GM18909 (cell line): ENCODE results near the gene SLC2A5.
"Not testable (repeated sequence)": the region's sequence is repeated elsewhere in the genome, so short reads cannot be mapped to it uniquely, and the experiment has no call there.

ENCODE experiments used
- ATAC-seq: cut with Tn5 transposase; IDR thresholded peaks from one replicate; pipeline ENCODE4 v1.9.1; 2021; ENCODE audit warnings: mild to moderate bottlenecking; ENCODE audit not compliant: unreplicated experiment, poor library complexity

SLC2A5 gene

DNA sequence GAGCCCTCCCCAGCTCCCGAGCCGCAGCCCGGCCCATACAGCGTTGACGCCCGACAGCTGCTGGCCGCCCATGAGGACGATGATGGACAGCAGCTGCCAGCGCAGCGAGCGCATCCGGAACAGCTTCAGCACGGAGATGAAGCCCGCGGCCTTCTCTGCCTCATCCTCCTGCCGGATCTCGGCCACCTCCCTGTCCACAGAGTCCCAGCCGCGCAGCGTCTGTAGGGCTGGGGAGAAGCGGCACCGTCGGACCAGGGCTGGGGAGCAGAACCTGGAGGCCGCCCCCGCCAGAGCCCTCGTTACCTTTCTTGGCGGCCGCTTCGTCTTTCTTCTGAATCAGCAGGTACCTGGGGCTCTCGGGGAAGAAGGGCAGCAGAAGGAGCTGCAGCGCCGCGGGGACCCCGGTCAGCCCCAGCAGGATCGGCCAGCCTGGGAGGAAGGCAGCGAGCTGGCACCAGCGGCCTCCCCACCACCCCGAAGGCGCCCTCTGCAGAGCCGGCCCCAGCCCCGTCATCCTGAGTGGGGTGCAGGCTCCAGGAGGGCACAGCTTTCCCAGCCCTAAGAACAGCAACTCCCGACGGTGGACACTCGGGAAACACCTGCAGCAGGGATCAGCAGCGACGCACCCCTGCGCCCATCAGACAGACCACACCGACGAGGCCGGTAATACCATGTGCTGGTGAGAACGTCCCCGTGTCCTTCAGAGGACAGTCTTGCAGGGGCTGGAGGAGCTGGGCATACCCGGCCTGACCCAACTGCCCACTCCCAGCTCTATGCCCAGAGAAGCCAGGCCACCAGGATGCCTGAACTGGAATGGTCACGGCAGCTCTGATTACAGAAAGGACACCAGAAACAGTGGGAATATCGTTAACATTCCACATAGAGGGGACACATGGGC is 29.4 kb downstream of the SLC2A5 start:
- no peak for ATAC-seq

DNA sequence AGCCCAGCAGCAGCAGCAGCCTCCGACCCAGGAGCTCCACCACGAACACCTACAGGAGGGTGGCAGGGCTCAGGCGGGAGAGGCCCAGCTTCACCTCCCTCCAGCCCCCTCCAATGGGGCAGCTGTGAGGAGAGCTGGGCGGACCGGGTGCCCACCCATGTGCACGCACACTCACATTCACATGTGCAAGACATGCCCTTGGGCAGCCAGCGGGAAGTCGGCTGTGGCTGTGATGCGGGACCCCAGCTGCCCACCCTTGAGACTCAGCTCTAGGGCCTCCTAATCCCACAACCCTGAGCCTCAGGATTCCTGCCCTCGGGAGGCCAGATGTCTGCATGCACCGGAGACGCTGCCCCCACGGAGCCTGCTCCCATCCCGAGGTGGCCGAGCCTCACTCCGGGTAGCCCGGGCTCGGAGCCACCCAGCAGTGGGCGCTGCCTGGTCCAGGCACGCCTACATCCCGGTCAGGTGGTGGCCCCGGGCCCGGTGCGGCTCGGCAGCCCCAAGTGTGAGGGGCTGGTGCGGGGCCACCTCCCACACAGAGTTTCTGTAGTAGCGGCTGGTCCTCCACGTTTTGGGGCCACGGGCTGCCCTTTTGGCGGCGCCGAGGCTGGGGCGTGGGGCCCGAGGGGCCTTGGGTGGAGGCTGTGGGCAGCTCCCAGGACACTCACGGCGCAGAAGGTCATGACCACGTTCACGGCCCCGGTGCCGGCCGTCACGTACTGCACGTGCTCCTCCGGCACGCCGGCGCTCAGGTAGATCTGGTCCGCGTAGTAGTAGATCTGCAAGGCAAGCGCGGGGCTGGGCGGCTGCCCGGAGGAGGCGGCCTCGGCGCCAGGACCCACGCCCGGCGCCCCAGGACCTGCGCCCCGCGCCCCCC is 30.3 kb downstream of the SLC2A5 start:
- no peak for ATAC-seq

- no peak for ATAC-seq
These were observed 31.1 kb downstream of the SLC2A5 start for GRCh38 chr1:9038338-9038650.

DNA sequence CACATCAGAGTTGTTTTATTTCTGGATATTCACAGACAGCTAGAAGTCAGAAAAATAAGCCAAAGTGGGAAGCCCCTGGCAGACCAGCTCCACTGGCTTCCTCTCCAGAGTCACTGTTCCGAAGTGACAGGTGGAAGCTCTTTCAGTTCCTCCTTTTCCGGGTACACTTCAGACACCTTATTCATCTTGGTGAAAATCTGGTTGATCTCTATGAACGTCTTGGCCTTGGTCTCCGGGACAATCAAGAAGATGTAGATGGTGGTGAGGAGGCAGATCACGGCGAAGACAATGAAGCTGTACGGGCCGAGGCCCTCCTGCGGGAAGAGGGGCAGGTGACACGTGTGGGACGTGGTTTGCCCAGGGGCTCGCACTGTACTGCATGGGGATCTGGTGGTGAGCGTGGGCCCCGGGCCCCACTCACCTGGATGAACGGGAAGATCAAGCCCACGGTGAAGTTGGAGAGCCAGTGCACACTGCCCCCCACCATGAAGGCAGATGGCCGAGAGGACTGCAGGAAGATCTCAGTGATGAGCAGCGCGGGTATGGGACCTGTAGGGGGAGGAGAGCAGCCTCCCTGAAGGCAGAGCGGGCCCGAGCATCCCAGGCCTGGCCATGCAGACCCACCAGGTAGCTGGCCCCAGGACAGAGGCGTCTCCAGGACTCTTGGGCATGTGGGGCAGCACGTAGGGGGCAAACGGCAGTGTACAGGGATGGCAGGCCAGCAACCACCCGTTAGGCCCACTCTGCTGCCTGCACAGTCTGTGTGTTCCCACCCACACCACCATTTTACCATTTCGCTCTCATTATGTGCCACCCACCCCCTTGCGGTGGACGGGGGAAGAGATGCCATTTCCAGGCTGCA is 31.7 kb downstream of the SLC2A5 start:
- no peak for ATAC-seq

DNA sequence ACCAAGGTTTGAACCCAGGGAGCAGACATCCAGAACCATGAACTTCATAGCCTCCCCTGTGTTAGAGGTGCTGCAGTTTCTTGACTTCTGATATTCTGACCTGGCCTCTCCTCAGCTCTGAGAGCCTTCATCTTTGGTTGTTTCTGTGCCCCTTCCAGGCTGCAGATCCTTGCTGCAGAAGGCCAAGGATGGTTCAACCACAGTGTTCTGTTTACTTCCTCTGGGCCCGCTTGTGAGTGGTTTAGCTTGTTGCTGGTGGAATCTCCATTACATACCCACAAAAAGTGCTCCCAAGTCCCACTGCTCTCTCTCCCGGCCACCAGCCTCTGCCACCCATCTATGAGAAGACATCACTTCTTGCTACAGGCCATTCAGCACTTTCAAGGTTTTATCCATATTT is 34.2 kb downstream of the SLC2A5 start:
- no peak for ATAC-seq

DNA sequence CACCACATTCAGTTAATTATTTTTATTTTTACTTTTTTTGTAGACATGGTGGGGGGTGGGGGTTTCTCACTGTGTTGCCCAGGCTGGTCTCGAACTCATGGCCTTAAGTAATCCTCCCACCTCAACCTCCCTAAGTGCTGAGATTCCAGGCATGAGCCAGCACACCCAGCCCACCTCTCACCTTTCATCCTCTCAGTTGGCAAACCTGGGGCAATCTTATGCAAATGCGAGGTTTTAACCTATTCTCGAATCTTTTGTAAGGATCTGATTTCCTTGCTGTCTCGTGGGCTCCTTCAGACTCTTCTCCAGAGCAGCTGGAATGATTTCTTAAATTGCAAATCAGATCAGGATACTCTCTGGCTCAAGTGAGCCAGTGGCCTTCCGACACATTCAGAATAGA is 36.1 kb downstream of the SLC2A5 start:
- no peak for ATAC-seq

- no peak for ATAC-seq
These were observed 37.8 kb downstream of the SLC2A5 start for GRCh38 chr1:9031484-9032259.

DNA sequence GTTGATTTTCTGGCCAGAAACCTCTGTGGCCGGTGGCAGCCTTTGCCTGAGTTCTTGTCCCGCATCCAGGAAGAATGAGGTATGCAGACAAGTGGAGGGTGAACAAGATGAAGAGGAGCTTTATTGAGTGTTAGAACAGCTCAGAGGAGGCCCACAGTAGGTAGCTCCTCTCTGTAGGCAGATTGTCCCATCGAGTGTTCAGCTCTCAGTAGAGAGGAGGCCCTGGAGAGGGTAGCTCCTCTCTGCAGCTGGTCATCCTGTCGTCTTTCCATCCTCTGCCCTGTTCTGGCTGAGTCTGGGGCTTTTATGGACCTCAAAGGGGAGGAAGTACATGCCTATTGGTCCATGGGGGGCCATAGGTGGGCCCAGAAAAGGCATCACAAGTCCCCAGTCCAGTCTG is 38.4 kb downstream of the SLC2A5 start:
- not testable (repeated sequence) for ATAC-seq

DNA sequence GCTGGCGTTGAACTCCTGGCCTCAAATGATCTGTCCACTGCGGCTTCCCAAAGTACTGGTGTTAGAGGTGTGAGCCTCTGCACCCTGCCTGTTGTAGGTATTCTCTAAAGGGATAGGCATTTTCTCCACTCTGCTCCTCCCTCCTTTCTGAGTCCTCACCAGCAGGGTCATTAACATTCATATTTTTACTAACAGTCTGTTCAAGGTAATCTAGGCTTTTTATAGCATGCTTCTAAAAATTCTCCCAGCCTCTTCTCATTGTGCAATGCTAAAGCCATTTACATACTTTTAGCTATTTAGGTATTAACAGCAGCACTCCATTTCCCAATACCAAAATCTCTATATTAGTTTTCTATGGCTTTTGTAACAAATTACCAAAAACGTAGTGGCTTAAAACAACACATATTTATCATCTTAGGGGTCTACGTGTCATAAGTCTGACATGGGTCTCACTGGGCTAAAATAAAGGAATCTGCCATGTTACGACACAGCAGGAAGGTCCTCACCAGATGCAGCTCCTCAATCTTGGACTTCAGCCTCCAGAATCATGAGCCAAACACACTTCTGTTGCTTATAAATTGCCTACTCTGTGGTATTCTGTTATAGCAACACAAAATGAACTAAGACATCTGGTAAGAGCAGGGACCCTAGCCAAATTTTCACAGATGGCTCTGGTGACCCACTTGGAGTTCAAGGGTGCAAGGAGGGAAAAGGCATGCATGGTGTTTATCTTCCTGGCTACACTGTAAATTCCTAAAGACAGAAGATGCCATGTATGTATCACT is 40.3 kb downstream of the SLC2A5 start:
- no peak for ATAC-seq

DNA sequence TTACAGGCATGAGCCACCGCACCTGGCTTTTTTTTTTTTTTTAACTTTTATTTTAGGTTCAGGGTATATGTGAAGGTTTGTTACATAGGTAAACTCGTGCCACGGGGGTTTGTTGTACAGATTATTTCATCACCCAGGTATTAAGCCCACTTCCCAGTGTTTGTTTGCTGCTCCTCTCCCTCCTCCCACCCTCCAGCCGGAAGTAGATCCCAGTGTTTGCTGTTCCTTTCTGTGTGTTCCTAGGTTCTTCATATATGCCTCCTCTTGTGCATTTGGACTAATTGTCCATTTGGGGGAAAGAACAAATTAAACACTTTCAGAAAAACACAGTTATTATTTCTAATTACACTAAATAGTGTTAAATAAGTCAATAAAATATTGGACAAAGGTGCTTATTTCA is 42.1 kb downstream of the SLC2A5 start:
- no peak for ATAC-seq

GRCh38 chr1:9025449-9025848 is 44.0 kb downstream of the SLC2A5 start:
- ATAC-seq: no peak

DNA sequence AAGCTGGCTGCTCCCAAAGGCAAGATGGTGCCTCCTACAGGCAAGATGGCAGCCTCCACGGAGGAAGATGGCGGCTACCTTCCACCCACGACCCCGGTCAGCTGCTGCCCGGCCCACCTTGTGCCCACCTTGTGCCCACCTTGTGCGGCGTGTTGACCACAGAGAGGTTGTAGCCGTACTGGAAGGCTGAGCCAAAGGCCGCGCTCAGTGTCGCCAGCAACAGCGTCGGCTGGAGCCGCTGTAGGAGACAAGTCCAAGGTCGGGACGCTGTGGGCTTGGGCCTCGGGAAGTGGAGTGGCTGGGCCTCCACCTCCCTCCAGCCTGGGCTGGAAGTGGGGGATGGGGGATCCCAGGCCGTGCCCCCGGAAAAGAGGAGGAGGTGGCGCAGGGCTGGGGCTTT is 44.6 kb downstream of the SLC2A5 start:
- no peak for ATAC-seq

DNA sequence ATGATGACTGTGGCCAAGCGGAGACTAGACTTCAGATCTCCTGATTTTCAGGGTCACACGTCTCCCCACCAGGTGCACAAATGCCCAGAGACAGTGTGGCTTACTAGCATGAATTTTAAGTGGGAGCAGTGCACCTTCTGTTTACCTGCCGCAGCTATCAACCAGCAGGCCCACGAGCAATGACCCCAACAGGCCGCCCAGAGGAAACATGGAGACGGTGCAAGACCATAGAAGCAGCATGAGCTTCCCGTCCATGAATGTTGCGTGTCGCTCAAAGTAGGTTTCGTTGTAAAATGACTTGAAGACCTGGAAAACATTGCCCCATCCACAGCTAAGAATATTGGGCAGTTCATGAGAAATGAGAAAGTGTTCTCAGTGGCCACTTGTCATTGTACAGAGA is 46.7 kb downstream of the SLC2A5 start:
- no peak for ATAC-seq

DNA sequence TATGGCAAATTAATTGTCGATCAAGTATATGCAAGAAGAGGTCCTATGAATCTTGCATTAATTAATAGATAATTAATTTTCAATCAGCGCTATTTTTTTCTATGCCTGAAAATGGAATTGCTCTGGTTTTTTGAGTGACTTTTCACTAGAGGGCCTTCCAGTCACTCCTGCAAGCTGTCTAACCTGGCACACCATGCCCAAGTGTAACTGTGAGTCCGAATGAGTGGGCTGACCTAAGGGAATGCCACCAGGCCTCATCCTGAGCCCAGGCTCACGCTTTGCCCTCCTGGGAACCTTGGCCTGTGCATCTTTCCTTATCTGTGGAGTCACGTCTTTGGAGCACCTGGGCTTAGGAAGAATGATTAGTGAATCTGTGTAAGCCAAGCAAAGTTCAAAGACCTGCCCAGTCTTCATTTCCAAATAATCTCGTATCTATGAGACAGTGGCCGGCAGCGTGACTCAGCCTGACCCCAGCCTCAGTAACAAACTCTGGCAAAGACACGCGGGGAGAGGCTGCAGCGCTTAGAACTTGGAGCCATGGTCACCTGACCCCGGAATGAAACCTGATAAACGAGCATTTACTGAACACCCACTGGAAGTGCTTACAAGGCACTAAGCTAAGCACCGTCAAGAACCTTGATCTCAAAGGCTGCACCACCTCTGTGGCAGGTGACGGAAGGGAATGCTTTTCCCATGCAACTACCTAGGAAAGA is 47.3 kb downstream of the SLC2A5 start:
- not testable (repeated sequence) for ATAC-seq

GRCh38 chr1:9020305-9020704 is 49.1 kb downstream of the SLC2A5 start:
- ATAC-seq: no peak

GRCh38 chr1:9019896-9020295 is 49.5 kb downstream of the SLC2A5 start:
- no peak for ATAC-seq

- ATAC-seq: no peak
These were observed 51.1 kb downstream of the SLC2A5 start for GRCh38 chr1:9018333-9018732.

- ATAC-seq: no peak
These were observed 53.0 kb downstream of the SLC2A5 start for GRCh38 chr1:9016455-9016854.
